Measurements from ENCODE around the gene WNT3A. TPM values are rescaled to one million over a fixed set of nuclear protein-coding genes. Genes with fewer than 3 reads are reported as not detected.
A peak's percentile ranks its signal among the peaks of the same experiment; 100 is the strongest.

Gene WNT3A
- total RNA-seq, 6 donors from 2014 or later = 1.0 to 19.6 (median 6.4) TPM

DNA sequence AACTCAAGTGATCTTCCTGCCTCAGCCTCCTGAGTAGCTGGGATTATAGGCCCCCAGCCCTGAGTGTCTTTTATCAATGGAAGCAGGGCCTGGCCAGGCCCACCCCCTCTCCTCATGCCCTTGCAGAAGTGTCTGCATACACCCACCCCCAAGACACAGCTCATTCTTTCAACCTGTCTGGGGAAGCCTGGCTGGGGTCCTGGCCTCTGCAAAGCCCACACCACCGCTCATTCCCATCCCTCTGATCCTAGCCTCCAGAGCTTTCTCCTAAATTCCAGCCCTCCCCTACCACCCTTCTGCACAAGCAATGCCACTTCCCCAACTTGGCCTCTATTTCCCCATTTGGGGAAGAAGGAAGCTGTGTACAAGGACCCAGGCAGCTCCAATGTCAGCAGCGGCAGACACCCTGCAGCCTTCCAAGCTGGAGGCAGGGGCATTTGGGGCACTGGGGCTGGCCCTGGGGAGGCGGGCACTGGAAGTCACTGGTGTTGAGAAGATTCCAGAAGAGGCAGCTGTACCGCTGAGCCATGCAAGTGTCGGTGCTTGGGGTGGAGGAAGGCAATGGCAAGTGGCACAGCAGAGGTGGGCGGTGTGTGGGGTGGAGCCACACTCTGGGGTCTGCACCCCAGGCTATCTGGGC lies 42.0 kb downstream of the WNT3A start:
- WGBS, 2 donors = 79 to 80% methylated on average over 5 to 6 of the region's 6 CpGs
- ATAC-seq (ENCODE audit: low FRiP score in 2 of 2) (no peak), DNase-seq (peak in 1 of 2 donors; percentile 17)
- Histone ChIP-seq H3K9me3 (no peaks in the 10 kb centered on the region), H3K36me3 (no peaks in the 10 kb centered on the region), H3K4me1 (peaks cover 0 to 16% (median 7%) of the 10 kb centered on the region in 4 donors), H3K27me3 (no peaks in the 10 kb centered on the region), H3K4me3 (no peak overlapping the region), H3K27ac (no peak overlapping the region)
- no peak for TF ChIP-seq CTCF (IDR thresholded peaks at IDR 0.05)
- TF ChIP-seq POLR2A (IDR thresholded peaks at IDR 0.05) = no peak
- TF ChIP-seq POLR2AphosphoS5 (IDR thresholded peaks at IDR 0.05) = no peak
- no peak for TF ChIP-seq EP300 (IDR thresholded peaks at IDR 0.05)

DNA sequence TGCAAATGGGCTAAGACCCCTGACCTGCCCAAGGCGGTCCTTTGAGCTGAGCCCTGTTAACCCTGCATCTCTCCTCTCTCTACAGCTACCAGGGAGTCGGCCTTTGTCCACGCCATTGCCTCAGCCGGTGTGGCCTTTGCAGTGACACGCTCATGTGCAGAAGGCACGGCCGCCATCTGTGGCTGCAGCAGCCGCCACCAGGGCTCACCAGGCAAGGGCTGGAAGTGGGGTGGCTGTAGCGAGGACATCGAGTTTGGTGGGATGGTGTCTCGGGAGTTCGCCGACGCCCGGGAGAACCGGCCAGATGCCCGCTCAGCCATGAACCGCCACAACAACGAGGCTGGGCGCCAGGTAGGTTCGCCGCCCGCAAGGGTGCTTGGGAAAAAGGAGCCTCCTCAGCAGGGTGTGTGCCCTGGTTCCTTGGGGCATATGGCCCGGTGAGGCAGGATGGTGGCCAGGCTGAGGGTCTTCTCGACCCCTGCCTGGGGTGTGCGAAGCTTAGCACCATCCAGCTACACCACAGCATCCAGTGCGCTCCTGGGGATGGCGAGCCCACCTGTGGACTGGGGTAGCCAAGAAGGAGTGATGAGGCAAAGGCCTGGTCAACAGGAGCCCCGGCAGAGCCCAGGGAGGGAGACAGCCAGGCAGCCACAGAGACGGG lies 43.9 kb downstream of the WNT3A start:
- no peaks in the 10 kb centered on the region for H3K27me3 ChIP-seq
- H3K4me1 ChIP-seq = peaks cover 0 to 6% (median under 1%) of the 10 kb centered on the region in 4 donors
- ATAC-seq (ENCODE audit: low FRiP score in 2 of 2) = no peak
- peak; percentile 20 to 80 for DNase-seq
- H3K36me3 ChIP-seq = no peaks in the 10 kb centered on the region
- no peaks in the 10 kb centered on the region for H3K9me3 ChIP-seq
- H3K4me3 ChIP-seq = no peak overlapping the region
- no peak for TF ChIP-seq EP300 (IDR thresholded peaks at IDR 0.05)
- TF ChIP-seq POLR2A (IDR thresholded peaks at IDR 0.05) = no peak
- no peak for TF ChIP-seq CTCF (IDR thresholded peaks at IDR 0.05)
- TF ChIP-seq POLR2AphosphoS5 (IDR thresholded peaks at IDR 0.05) = no peak
- no peak overlapping the region for H3K27ac ChIP-seq
- WGBS, 2 donors = 91 to 93% methylated on average over 19 to 30 of the region's 30 CpGs

- H3K4me1 ChIP-seq = peaks cover 7 to 23% (median 20%) of the 10 kb centered on the region in 4 donors
- peak overlapping the region in 2 of 4 donors; percentile 38 to 53 for H3K27ac ChIP-seq
- DNase-seq (peak in 1 of 2 donors; percentile 20), ATAC-seq (ENCODE audit: low FRiP score in 2 of 2) (no peak)
- H3K36me3 ChIP-seq = no peaks in the 10 kb centered on the region
- H3K9me3 ChIP-seq = no peaks in the 10 kb centered on the region
- peak overlapping the region in 3 of 4 donors; percentile 43 to 53 (median 43) for H3K4me3 ChIP-seq
- no peak for TF ChIP-seq CTCF (IDR thresholded peaks at IDR 0.05)
- no peak for TF ChIP-seq POLR2AphosphoS5 (IDR thresholded peaks at IDR 0.05)
- no peak for TF ChIP-seq POLR2A (IDR thresholded peaks at IDR 0.05)
- peaks cover 4 to 30% (median 16%) of the 10 kb centered on the region in 4 donors for H3K27me3 ChIP-seq
- 57 to 67% methylated on average over 12 to 13 of the region's 18 CpGs for WGBS, 2 donors
Measured at GRCh38 chr1:228058172-228058948, 51.6 kb downstream of the WNT3A start.

DNA sequence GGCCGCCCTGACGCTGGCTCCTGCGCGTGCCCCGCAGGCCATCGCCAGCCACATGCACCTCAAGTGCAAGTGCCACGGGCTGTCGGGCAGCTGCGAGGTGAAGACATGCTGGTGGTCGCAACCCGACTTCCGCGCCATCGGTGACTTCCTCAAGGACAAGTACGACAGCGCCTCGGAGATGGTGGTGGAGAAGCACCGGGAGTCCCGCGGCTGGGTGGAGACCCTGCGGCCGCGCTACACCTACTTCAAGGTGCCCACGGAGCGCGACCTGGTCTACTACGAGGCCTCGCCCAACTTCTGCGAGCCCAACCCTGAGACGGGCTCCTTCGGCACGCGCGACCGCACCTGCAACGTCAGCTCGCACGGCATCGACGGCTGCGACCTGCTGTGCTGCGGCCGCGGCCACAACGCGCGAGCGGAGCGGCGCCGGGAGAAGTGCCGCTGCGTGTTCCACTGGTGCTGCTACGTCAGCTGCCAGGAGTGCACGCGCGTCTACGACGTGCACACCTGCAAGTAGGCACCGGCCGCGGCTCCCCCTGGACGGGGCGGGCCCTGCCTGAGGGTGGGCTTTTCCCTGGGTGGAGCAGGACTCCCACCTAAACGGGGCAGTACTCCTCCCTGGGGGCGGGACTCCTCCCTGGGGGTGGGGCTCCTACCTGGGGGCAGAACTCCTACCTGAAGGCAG lies 52.3 kb downstream of the WNT3A start:
- H3K36me3 ChIP-seq = no peaks in the 10 kb centered on the region
- no peaks in the 10 kb centered on the region for H3K9me3 ChIP-seq
- ATAC-seq (ENCODE audit: low FRiP score in 2 of 2) (peak in 1 of 2 donors; percentile 18), DNase-seq (peak in 1 of 2 donors; percentile 92)
- H3K27me3 ChIP-seq = peaks cover 4 to 30% (median 16%) of the 10 kb centered on the region in 4 donors
- TF ChIP-seq POLR2A (IDR thresholded peaks at IDR 0.05) (peak in 1 of 4 donors; percentile 52), POLR2AphosphoS5 (IDR thresholded peaks at IDR 0.05) (no peak)
- H3K4me1 ChIP-seq = peaks cover 7 to 23% (median 20%) of the 10 kb centered on the region in 4 donors
- H3K27ac ChIP-seq = peak overlapping the region; percentile 19 to 53 (median 44)
- WGBS, 2 donors = 33% methylated on average over 37 of the region's 66 CpGs; no CpG with 5 or more reads in 1 of the 2 donors
- H3K4me3 ChIP-seq = peak overlapping the region; percentile 9 to 53 (median 43)

Measured in upper lobe of left lung (tissue), 6 donors.